Naive thymus-derived CD4-positive, alpha-beta T cell (primary cell): ENCODE data around the gene STPG1. TPM values are rescaled to one million over a fixed set of nuclear protein-coding genes. Genes with fewer than 3 reads are reported as not detected.

Experiments used
- polyA plus RNA-seq, 2 donors: library from polyadenylated mRNA; unstranded; fragments of 300-500 nt; fragmentation: Illumina TruSeq; gene quantifications; one replicate each; pipeline ENCODE4 v1.2.3, GENCODE V29; 2021
- total RNA-seq, 6 experiments: library from RNA in 5 of 6; stranded (reverse) in 5 of 6; gene quantifications; 1 replicate in 5 of 6; 2 replicates in 1 of 6; pipeline ENCODE4 v1.2.3 and lab custom pipeline; 2021 to 2026

The STPG1 gene
- total and polyA plus RNA-seq, 7 experiments from 2014 or later = 3.1 to 10.1 (median 5.3) TPM

Other genes starting within 250 kb of the STPG1 start
- gene IFNLR1, start 226.5 kb downstream of the STPG1 start, total RNA-seq = 1 to 10 TPM; 1.0 to 3.9 (median 2.6) TPM
- under 1 TPM; 0.08 to 0.75 TPM for gene IFNLR1, start 226.5 kb downstream of the STPG1 start, polyA plus RNA-seq
- not detected for gene GRHL3, start 94.4 kb downstream of the STPG1 start, total RNA-seq
- not detected for gene GRHL3, start 94.4 kb downstream of the STPG1 start, polyA plus RNA-seq
- gene NIPAL3, start 2.0 kb upstream of the STPG1 start, total RNA-seq = 10 to 100 TPM; 35.5 to 65.0 (median 54.5) TPM
- gene NIPAL3, start 2.0 kb upstream of the STPG1 start, polyA plus RNA-seq = 100 to 1,000 TPM in 1 of 2 donors, 10 to 100 TPM in 1; 84.1 to 127 TPM
- gene RCAN3, start 89.1 kb upstream of the STPG1 start, total RNA-seq = 100 to 1,000 TPM in 4 of 5 experiments, 10 to 100 TPM in 1; 68.5 to 247 (median 183) TPM
- 100 to 1,000 TPM; 171 to 179 TPM for gene RCAN3, start 89.1 kb upstream of the STPG1 start, polyA plus RNA-seq
- gene NCMAP, start 142.3 kb upstream of the STPG1 start, total RNA-seq = under 1 TPM in 1 of 5 experiments, not detected in 4; 0.13 TPM
- under 1 TPM; 0.10 to 0.12 TPM for gene NCMAP, start 142.3 kb upstream of the STPG1 start, polyA plus RNA-seq
- gene SRRM1, start 229.5 kb upstream of the STPG1 start, total RNA-seq = 100 to 1,000 TPM; 188 to 342 (median 246) TPM
- 100 to 1,000 TPM; 173 to 261 TPM for gene SRRM1, start 229.5 kb upstream of the STPG1 start, polyA plus RNA-seq